ENCODE results near the gene DHX38. TPM values are rescaled to one million over a fixed set of nuclear protein-coding genes. Genes with fewer than 3 reads are reported as not detected.

Gene DHX38
- total and polyA plus RNA-seq, 4 donors = 13.9 to 40.9 (median 22.7) TPM

GRCh38 chr16:72064361-72064894, 29.2 kb upstream of the DHX38 start:
- Histone ChIP-seq H3K9me3 (ENCODE audit: control insufficient read depth in 4 of 4, low read length in 3 of 4) (no peaks in the 10 kb centered on the region), H3K27ac (ENCODE audit: low read depth in 1 of 2, low read length in 2 of 2) (peak overlapping the region; percentile 20 to 66), H3K9ac (ENCODE audit: low read depth in 1 of 2, low read length in 2 of 2) (peak overlapping the region; percentile 2 to 46), H3K36me3 (ENCODE audit: control insufficient read depth in 4 of 4, insufficient read depth in 3 of 4, low read depth in 1 of 4, low read length in 3 of 4) (peaks cover 0 to 11% (median 5%) of the 10 kb centered on the region in 4 donors), H3K4me1 (ENCODE audit: control insufficient read depth in 4 of 4, insufficient read depth in 4 of 4, low read length in 3 of 4) (peaks cover 1 to 28% (median 15%) of the 10 kb centered on the region in 4 donors), H3K4me3 (ENCODE audit: low read depth in 1 of 3, low read length in 3 of 3) (peak overlapping the region; percentile 26 to 66 (median 55)), H3K27me3 (ENCODE audit: control insufficient read depth in 4 of 4, insufficient read depth in 4 of 4, low read length in 3 of 4) (no peaks in the 10 kb centered on the region)
- DNase-seq (ENCODE audit: low spot score) = no peak
- no peak for TF ChIP-seq REST (IDR thresholded peaks at IDR 0.05)
- TF ChIP-seq JUND (IDR thresholded peaks at IDR 0.05) = peak in 1 of 2 donors; percentile 44
- TF ChIP-seq GABPA (IDR thresholded peaks at IDR 0.05 in 1 of 2, conservative IDR thresholded peaks at IDR 0.05 in 1 of 2) = no peak
- WGBS = 48% methylated on average over 10 of the region's 10 CpGs

- Histone ChIP-seq H3K9ac (ENCODE audit: low read depth in 1 of 2, low read length in 2 of 2) (no peak overlapping the region), H3K9me3 (ENCODE audit: control insufficient read depth in 4 of 4, low read length in 3 of 4) (no peaks in the 10 kb centered on the region), H3K36me3 (ENCODE audit: control insufficient read depth in 4 of 4, insufficient read depth in 3 of 4, low read depth in 1 of 4, low read length in 3 of 4) (peaks cover 0 to 24% (median 8%) of the 10 kb centered on the region in 4 donors), H3K27ac (ENCODE audit: low read depth in 1 of 2, low read length in 2 of 2) (peak overlapping the region in 1 of 2 donors; percentile 16), H3K27me3 (ENCODE audit: control insufficient read depth in 4 of 4, insufficient read depth in 4 of 4, low read length in 3 of 4) (no peaks in the 10 kb centered on the region), H3K4me1 (ENCODE audit: control insufficient read depth in 4 of 4, insufficient read depth in 4 of 4, low read length in 3 of 4) (peaks cover 1 to 28% (median 15%) of the 10 kb centered on the region in 4 donors), H3K4me3 (ENCODE audit: low read depth in 1 of 3, low read length in 3 of 3) (no peak overlapping the region)
- DNase-seq (ENCODE audit: low spot score) = no peak
- TF ChIP-seq FOXA2 (IDR thresholded peaks at IDR 0.05) (no peak), ATF3 (IDR thresholded peaks at IDR 0.05) (no peak), MAX (IDR thresholded peaks at IDR 0.05) (no peak), YY1 (IDR thresholded peaks at IDR 0.05) (no peak), HNF4G (IDR thresholded peaks at IDR 0.05) (no peak), CTCF (IDR thresholded peaks at IDR 0.05; ENCODE audit: low read depth, low read length, missing input control) (peak; percentile 61), RAD21 (IDR thresholded peaks at IDR 0.05) (peak; percentile 83 to 86), ZBTB33 (IDR thresholded peaks at IDR 0.05) (no peak), EGR1 (IDR thresholded peaks at IDR 0.05; ENCODE audit: low read depth in 2 of 2) (no peak), SP1 (IDR thresholded peaks at IDR 0.05) (no peak), REST (IDR thresholded peaks at IDR 0.05) (no peak), HNF4A (conservative IDR thresholded peaks at IDR 0.05) (no peak), FOXA1 (IDR thresholded peaks at IDR 0.05) (no peak), TAF1 (conservative IDR thresholded peaks at IDR 0.05) (no peak), RXRA (IDR thresholded peaks at IDR 0.05) (no peak), GABPA (IDR thresholded peaks at IDR 0.05 in 1 of 2, conservative IDR thresholded peaks at IDR 0.05 in 1 of 2) (no peak), JUND (IDR thresholded peaks at IDR 0.05) (no peak)
- 10% methylated on average over 1 of the region's 1 CpG for WGBS
These were observed 26.9 kb upstream of the DHX38 start for GRCh38 chr16:72066747-72067146.
